OCI-LY1 (cell line): Measurements from ENCODE around the gene HHIPL1.

Source experiments
- EZH2 ChIP-seq: fragments of 200-600 bp; sonication (generic), shearing (Covaris generic); IDR thresholded peaks from 2 replicates; pipeline ENCODE4 v1.8.0; 2017; ENCODE audit warnings: borderline replicate concordance, mixed run types, mild to moderate bottlenecking, antibody characterized with exemption, low read length, moderate library complexity, mixed read lengths
- TF ChIP-seq, protein P1 (sequence below): fragments of 200-600 bp; sonication (generic), shearing (Covaris generic); IDR thresholded peaks from 2 replicates; pipeline ENCODE4 v1.5.1; 2017; ENCODE audit warnings: mild to moderate bottlenecking, antibody characterized with exemption, low read length, moderate library complexity, mixed read lengths

DNA sequence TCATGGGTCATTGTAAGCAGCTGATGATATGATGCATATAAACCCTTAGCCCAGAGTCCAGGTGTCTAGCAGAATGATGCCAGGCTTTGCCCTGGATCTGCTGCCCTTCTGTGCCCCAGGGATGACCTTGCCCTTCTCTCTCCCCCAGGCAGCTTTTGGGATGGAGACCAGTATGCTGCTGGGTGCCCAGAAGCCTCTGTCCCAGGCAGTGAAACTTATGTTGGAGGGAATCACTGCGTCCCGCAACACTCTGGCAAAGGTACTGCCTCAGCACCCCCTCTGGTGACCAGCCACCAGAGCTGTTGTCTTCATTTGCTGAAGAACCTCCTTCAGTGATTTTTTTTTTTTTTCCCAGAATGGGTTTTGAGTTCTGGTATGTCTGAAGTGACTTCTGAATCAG, 62.5 kb downstream of the HHIPL1 start:
- TF ChIP-seq, protein P1, sequence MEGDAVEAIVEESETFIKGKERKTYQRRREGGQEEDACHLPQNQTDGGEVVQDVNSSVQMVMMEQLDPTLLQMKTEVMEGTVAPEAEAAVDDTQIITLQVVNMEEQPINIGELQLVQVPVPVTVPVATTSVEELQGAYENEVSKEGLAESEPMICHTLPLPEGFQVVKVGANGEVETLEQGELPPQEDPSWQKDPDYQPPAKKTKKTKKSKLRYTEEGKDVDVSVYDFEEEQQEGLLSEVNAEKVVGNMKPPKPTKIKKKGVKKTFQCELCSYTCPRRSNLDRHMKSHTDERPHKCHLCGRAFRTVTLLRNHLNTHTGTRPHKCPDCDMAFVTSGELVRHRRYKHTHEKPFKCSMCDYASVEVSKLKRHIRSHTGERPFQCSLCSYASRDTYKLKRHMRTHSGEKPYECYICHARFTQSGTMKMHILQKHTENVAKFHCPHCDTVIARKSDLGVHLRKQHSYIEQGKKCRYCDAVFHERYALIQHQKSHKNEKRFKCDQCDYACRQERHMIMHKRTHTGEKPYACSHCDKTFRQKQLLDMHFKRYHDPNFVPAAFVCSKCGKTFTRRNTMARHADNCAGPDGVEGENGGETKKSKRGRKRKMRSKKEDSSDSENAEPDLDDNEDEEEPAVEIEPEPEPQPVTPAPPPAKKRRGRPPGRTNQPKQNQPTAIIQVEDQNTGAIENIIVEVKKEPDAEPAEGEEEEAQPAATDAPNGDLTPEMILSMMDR = no peak
- no peak for TF ChIP-seq EZH2
